ENCODE data around the gene POP7.

Gene POP7

GRCh38 chr7:100679129-100679926, 26.6 kb upstream of the POP7 start:
- no peak for DNase-seq

GRCh38 chr7:100679927-100680575, 25.9 kb upstream of the POP7 start:
- DNase-seq: no peak

GRCh38 chr7:100680576-100681271, 25.2 kb upstream of the POP7 start:
- DNase-seq: no peak

DNA sequence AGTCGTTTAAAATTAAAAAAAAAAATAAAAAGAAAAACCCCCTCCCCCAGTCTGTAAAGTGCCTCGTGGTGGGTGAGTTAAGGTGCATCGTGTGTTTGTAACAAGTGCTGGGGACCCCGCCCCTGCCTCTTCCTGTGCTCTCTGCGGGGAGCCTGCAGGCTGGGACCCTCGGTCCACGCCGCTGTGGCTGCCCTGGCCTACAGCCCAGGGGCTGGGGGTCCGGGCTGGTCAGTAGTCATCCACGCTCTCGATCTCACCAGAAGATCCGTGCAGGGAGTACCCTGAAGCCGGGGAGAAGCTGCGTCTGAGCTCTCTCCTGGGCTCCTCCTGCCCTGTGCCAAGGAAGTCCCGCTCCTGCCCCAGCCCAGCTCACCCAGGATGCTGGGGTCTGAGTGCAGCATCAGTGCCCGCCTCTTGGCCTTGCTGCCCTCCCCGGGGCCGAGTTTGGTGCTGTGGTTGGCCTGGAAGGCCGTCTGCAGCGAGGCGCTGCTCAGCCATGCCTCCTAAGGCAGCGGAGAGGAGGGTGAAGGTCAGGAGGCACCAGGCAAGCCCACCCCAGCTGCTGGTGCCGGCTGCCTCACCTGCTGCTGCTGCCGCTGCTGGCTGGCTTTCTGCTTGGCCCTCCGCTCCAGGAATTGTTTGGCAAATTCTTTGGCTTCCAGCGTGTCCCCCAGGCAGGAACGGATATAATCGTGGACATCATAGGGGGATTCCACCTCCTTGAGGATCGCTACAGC, 24.3 kb upstream of the POP7 start:
- DNase-seq: no peak

- DNase-seq: no peak
These were observed 23.6 kb upstream of the POP7 start for GRCh38 chr7:100682228-100682741.

- DNase-seq: no peak
These were observed 22.8 kb upstream of the POP7 start for GRCh38 chr7:100682991-100683658.

DNA sequence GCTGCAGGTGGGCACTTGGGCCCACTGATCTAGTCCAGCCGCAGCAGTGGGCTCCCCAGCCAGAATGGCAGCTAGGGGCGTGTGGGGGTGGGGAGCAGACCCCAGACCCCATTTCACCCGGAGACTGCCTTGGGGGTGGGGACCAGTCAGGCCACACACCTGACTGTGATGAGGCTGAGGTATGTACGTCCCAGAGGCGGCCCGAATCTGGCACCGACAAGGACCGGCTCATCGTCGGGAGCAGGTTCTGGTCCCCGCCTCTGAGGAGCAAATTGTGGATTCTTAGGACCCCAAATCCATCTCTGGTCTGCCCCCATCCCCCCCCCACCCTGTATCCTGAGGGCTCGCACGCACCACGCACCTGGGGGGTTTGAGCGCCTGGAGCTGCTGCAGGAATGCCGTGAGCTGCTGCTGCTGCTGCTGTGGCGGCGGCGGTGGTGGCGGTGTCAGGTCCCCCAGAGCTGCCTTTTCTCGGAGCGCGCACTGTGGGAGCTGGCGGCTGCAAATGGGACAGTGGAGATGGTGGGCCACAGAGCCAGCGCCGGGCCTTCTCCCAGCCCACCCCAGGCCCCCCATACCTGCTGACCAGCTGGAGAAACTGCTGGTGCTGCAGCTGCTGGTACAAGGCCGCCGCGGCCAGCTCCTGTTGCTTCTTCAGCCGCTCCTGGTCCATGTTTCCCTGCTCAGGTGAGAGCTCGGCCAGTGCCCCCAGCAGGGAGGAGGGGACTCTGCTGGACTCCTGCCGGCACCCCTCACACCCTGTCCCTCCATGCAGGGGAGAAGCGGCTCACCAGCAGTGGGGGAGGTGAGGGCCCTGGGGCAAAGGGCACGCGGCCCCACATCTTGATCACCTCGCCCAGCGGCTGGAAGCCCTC, 22.0 kb upstream of the POP7 start:
- DNase-seq: no peak

DNA sequence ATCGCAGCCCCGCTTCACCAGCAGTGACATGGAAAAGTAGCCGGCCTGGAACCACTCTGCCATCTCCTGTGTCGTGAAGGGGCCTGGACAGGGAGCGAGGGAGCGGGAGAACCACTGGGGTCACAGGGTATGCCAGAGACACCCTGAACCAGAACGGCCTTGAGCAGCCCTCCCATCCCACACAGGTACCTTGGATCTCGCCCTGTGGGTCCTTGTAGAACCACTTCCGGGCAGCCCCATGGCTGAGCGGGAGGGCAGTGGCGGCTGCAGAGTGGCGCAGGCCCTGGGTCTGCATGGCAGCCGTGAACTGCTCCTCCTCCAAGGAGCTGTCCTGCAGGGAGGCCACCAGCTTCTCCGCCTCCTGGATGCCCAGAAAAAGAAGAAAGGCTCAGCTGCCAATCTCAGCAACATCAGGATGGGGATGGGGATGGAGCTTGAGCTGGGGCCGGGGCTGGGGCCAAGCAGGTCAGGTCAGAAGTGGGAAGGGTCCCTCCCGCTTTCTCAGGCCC, 21.3 kb upstream of the POP7 start:
- DNase-seq: no peak

DNA sequence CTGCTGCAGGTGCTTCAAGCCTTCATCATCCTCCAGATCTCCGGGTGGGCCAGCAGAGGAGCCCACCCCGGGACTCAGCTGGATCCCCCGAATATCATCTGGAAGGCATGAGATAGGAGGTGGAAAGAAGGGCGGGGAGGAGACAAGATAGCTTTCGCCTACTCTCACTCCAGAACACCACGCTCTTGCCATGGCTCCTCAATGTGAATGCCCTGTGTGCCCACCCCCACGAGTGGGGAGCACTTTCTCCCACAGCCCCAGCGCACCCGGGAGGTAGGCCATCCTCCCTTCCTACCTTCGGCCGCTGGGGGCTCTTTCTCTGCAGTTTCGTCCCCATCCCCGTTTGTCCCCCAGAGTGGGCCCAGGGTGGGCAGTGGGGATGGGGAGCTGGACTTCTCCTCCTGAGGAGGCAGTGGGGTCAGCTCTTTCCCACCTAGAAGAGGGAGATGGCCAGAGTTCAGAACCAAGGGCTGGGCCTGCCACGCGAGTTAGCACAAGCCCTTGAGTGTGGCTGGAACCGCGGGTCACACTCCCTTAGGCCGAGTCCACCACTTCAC, 20.8 kb upstream of the POP7 start:
- no peak for DNase-seq

GRCh38 chr7:100685631-100686145, 20.2 kb upstream of the POP7 start:
- no peak for DNase-seq

- DNase-seq: no peak
These were observed 19.6 kb upstream of the POP7 start for GRCh38 chr7:100686201-100686821.

DNA sequence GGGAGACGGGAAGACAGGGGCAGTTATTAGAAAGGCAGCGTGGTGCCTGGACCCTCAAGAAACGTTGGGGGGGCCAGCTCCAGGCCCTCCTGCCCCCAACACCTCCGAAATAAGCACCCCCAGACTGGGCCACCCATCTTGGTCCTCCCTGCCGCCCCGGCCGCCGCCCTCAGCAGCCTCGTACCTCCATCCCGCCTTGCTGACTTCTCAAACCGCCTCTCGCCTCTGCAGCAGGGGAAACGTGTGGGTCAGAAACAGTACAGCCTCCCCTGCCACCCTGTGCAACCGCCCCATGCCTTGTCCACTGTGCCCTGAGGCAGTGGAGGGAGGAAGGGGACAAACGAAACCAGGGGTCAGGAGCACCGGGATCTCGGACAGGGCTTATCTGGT, 19.1 kb upstream of the POP7 start:
- DNase-seq: no peak

DNA sequence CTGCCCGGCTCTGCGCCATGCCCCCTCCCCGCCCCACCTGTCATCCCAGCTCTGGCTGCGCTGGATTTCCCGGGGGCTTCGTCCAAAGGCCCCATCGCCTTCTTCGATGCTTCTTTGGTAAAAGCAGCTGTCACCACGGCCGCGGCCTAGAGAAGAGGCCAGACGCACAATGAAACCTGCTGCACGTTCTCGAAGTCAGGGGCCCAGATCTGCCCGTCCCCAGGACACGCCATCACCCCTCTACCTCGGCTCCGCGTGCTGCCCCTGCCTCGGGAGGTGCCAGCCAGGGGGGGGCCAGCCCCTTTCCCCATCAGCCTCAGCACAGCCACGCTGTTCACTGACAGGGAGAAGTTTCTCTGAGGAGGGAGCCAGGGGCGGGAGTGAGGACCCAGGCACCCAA, 18.7 kb upstream of the POP7 start:
- no peak for DNase-seq

DNA sequence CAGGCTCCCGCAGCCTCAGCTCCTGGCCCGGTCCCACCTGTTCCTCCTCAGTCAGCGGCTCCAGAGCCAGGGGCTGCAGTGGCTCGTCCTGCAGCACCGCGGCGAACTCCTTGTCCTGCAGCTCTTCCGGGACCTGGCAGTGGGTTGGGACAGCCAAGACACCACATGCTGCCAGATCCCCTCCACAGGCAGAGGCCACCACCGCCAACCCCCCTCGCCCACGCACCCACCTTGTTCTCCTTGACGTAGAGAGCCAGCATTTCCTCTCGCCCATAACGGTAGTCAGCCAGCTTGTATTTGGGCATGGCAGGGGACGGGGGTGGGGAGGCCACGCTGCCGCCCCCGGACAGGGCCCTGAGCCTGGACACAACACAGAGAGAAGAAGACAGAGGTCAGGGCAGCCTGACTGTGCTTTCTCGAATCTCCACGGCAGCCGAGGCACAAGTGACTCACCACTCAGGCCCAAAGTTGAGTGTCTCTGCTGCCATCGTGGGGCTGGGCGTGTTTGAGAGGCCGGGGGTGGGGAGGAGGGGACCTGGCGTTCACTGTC, 18.1 kb upstream of the POP7 start:
- DNase-seq: no peak

GRCh38 chr7:100688326-100688860, 17.5 kb upstream of the POP7 start:
- no peak for DNase-seq

- no peak for DNase-seq
These were observed 16.4 kb upstream of the POP7 start for GRCh38 chr7:100689230-100690135.

- peak; percentile 83 for DNase-seq
These were observed 14.0 kb upstream of the POP7 start for GRCh38 chr7:100691676-100692577.

Measured in stimulated activated CD4-positive, alpha-beta T cell treated with anti-CD3 and anti-CD28 coated beads, Interleukin-4, amount 100 ng/mL, for 1 hour (primary cell).